ENCODE data around the gene TCFL5.

DNA sequence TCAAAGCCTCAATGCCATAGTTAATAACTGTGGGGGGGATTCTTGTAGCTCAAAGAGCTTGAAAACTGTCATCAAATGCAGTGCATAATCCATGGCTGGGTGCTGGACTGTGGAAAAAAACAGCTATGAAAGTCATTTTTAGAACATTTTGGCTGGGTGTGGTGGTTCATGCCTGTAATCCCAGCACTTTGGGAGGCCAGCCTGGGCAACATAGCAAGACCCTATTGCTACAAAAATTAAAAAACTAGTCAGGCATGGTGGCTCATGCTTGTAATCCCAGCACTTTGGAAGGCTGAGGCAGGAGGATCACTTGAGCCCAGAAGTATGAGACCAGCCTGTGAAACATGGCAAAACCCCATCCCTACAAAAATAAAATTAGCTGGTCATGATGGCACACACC is 12.2 kb downstream of the TCFL5 start:
- TF ChIP-seq EZH2 (optimal IDR thresholded peaks at IDR 0.05; ENCODE audit: low read depth, low read length) = no peak
- TF ChIP-seq, protein P1, sequence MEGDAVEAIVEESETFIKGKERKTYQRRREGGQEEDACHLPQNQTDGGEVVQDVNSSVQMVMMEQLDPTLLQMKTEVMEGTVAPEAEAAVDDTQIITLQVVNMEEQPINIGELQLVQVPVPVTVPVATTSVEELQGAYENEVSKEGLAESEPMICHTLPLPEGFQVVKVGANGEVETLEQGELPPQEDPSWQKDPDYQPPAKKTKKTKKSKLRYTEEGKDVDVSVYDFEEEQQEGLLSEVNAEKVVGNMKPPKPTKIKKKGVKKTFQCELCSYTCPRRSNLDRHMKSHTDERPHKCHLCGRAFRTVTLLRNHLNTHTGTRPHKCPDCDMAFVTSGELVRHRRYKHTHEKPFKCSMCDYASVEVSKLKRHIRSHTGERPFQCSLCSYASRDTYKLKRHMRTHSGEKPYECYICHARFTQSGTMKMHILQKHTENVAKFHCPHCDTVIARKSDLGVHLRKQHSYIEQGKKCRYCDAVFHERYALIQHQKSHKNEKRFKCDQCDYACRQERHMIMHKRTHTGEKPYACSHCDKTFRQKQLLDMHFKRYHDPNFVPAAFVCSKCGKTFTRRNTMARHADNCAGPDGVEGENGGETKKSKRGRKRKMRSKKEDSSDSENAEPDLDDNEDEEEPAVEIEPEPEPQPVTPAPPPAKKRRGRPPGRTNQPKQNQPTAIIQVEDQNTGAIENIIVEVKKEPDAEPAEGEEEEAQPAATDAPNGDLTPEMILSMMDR (IDR thresholded peaks at IDR 0.05; ENCODE audit: low read length) = no peak
- TF ChIP-seq EZH2phosphoT487 (IDR thresholded peaks at IDR 0.05; ENCODE audit: low read length) = no peak
